ENCODE data around the gene ZNF492.

GRCh38 chr19:22608441-22608840 lies 25.7 kb upstream of the ZNF492 start:
- TF ChIP-seq CTCF (IDR thresholded peaks at IDR 0.05): no peak
- TF ChIP-seq EP300 (IDR thresholded peaks at IDR 0.05): no peak
